Testis (tissue), 3 donors: ENCODE data around the gene ZNF99. TPM values are rescaled to one million over a fixed set of nuclear protein-coding genes. Genes with fewer than 3 reads are reported as not detected.
"Not testable (repeated sequence)": the region's sequence is repeated elsewhere in the genome, so short reads cannot be mapped to it uniquely, and the experiment has no call there.

ENCODE experiments used
- DNase-seq: peaks from one replicate; pipeline ENCODE4 v3.0.0-alpha.2; 2019
- H3K27ac ChIP-seq, 2 donors: fragments of 200-600 bp; sonication (generic); one replicate each; pipeline ENCODE4 v1.5.1; 2019
- H3K27me3 ChIP-seq: fragments of 200-600 bp; sonication (generic); one replicate; pipeline ENCODE4 v1.5.1; 2019
- H3K36me3 ChIP-seq: fragments of 200-600 bp; sonication (generic); one replicate; pipeline ENCODE4 v1.5.1; 2017; ENCODE audit warnings: low read depth; ENCODE audit errors: missing control alignments
- H3K4me1 ChIP-seq: fragments of 200-600 bp; sonication (generic); one replicate; pipeline ENCODE4 v1.5.1; 2019
- H3K4me3 ChIP-seq, 2 donors: fragments of 200-600 bp; sonication (generic); one replicate each; pipeline ENCODE4 v1.5.1; 2017 to 2019
- H3K9me3 ChIP-seq: fragments of 200-600 bp; sonication (generic); one replicate; pipeline ENCODE4 v1.5.1; 2017
- POLR2A ChIP-seq: fragments of 450-650 bp; IDR thresholded peaks from one replicate; pipeline ENCODE4 v1.6.1; 2017; ENCODE audit warnings: antibody characterized with exemption, mild to moderate bottlenecking, moderate library complexity
- WGBS, 2 donors: methylation state at CpG; one replicate each; pipeline ENCODE4 v1.1.5; 2018; 5-methylcytosine and 5-hydroxymethylcytosine counted together
- intact Hi-C: fragments of 100-400 bp; cut with DNase I; formaldehyde crosslinking; loops from one replicate; pipeline ENCODE4 v1.15.1; 2023; ENCODE audit warnings: low total_unique reads
- polyA plus RNA-seq: library from polyadenylated mRNA; stranded (reverse); fragments of 350-450 nt; fragmentation: Illumina TruSeq; extraction: RNeasy Lipid Tissue Mini Kit (QIAGEN cat#74804); gene quantifications from one replicate; pipeline ENCODE4 v1.2.3, GENCODE V29; 2014; ENCODE audit warnings: low read depth, low replicate concordance; ENCODE audit not compliant: insufficient read depth
- total RNA-seq, 2 donors: library from RNA; depleted of rRNA; stranded (reverse); fragments of >200 nt; gene quantifications; one replicate each; pipeline ENCODE4 v1.2.3, GENCODE V29; 2016
- TF ChIP-seq, protein P1 (sequence below), 3 experiments: fragments of 450-650 bp in 2 of 3; fragments of 200-600 bp in 1 of 3; sonication (generic) in 1 of 3; IDR thresholded peaks; one replicate each; pipeline ENCODE4 v1.5.1; 2016 to 2019; ENCODE audit warnings: antibody characterized with exemption in 3 of 3, mild to moderate bottlenecking in 2 of 3, moderate library complexity in 1 of 3

Gene ZNF99
- total and polyA plus RNA-seq, 3 donors from 2014 or later: 0.46 to 4.6 (median 3.0) TPM

DNA sequence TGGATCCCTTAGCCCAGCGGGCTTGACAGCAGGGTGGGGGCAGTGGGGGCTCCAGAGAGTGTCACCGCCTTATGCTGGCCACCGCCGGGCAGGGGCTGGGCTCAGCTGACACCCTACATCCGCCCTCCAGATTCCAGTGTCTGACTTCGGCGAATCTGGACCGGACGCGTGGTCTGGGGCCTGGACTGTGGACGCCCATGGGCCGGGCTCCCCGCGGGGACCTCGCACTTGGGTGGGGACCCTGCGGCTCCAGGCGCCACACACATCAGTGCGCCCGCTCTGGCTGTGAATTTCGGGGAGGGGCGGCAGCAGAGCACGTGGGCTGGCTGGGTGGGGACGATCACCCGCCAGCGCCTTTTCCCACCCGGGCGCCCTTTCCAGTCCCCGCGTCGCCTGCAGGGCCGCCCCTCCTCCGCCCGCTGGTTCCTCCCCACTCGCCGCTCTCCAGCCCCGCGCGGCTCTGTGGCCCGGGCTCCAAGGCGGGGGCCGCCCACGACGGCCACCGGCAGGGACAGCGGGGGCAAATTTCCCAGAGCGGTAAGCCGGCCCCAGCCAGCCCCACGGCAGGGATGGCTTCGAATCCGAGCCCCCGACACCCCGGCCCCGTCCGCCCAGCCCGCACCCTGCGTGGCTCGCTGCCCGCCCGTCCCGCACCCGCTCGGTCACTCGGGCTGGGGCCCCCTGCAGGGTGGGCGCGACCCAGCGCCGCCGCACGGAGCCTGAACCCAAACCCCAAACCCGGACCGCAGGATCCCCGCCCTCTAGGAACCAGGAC is 23.3 kb upstream of the ZNF99 start:
- Histone ChIP-seq H3K27me3 (no peaks in the 10 kb centered on the region), H3K27ac (no peak overlapping the region), H3K9me3 (no peaks in the 10 kb centered on the region), H3K4me1 (no peaks in the 10 kb centered on the region), H3K4me3 (peak overlapping the region; percentile 36 to 49), H3K36me3 (no peaks in the 10 kb centered on the region)
- DNase-seq: no peak
- intact Hi-C loops: no loop called here
- whole genome bisulfite sequencing, 2 donors: 5 to 7% methylated on average over 11 to 51 of the region's 72 CpGs
- TF ChIP-seq POLR2A: no peak
- TF ChIP-seq, protein P1, sequence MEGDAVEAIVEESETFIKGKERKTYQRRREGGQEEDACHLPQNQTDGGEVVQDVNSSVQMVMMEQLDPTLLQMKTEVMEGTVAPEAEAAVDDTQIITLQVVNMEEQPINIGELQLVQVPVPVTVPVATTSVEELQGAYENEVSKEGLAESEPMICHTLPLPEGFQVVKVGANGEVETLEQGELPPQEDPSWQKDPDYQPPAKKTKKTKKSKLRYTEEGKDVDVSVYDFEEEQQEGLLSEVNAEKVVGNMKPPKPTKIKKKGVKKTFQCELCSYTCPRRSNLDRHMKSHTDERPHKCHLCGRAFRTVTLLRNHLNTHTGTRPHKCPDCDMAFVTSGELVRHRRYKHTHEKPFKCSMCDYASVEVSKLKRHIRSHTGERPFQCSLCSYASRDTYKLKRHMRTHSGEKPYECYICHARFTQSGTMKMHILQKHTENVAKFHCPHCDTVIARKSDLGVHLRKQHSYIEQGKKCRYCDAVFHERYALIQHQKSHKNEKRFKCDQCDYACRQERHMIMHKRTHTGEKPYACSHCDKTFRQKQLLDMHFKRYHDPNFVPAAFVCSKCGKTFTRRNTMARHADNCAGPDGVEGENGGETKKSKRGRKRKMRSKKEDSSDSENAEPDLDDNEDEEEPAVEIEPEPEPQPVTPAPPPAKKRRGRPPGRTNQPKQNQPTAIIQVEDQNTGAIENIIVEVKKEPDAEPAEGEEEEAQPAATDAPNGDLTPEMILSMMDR (IDR thresholded peaks at IDR 0.05): no peak

DNA sequence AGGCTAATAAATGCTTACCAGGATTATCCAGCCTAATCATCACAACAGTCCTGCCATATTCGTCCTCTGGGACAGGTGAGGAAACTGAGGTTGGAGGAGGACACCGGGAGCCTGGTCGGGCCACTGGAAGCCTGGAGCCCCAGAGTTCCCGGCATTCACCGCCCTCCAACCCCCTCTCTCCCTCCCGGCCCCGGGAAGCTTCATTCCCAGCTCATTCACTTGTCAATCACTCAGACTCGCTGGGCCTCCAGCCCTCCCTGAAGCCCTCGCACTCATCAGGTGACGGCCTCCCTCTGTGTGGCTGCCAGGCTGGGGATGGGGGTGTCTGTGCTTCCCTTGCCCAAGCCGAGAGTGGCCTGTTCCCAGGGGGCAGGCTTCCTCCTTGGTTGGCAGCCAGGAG is 22.5 kb upstream of the ZNF99 start:
- H3K4me3 ChIP-seq: peak overlapping the region in 1 of 2 donors; percentile 49
- no peaks in the 10 kb centered on the region for H3K4me1 ChIP-seq
- TF ChIP-seq POLR2A: no peak
- TF ChIP-seq, protein P1 (IDR thresholded peaks at IDR 0.05): no peak
- H3K27me3 ChIP-seq: no peaks in the 10 kb centered on the region
- intact Hi-C loops: no loop called here
- no peak overlapping the region for H3K27ac ChIP-seq
- DNase-seq: peak; percentile 34
- H3K9me3 ChIP-seq: no peaks in the 10 kb centered on the region
- H3K36me3 ChIP-seq: no peaks in the 10 kb centered on the region
- 17 to 37% methylated on average over 5 to 9 of the region's 11 CpGs for WGBS, 2 donors

DNA sequence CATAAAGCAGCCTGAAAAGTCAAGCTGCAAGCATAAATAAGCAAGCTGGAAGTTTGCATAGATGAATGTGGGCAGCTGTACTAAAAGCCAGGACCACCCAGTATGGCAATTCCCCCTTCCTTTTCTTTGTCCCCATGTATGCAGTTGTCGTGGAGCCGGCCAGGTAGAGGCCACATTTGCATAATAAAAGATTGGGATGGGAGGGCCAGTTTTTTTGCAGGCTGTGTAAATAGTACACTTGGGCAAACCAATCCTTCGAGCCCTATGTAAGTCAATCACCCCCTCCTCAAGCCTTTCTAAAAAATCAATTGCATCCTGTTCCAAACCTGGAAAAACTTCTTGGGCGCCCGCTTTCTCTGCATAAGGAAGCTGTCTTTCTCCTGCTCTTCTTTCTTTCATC is 13.1 kb upstream of the ZNF99 start:
- no peaks in the 10 kb centered on the region for H3K9me3 ChIP-seq
- no peaks in the 10 kb centered on the region for H3K36me3 ChIP-seq
- intact Hi-C loops: no loop called here
- no peaks in the 10 kb centered on the region for H3K27me3 ChIP-seq
- WGBS, 2 donors: 43 to 59% methylated on average over 5 of the region's 5 CpGs
- no peak overlapping the region for H3K4me3 ChIP-seq
- DNase-seq: no peak
- H3K27ac ChIP-seq: no peak overlapping the region
- no peaks in the 10 kb centered on the region for H3K4me1 ChIP-seq
- TF ChIP-seq, protein P1 (IDR thresholded peaks at IDR 0.05): no peak
- TF ChIP-seq POLR2A: no peak

DNA sequence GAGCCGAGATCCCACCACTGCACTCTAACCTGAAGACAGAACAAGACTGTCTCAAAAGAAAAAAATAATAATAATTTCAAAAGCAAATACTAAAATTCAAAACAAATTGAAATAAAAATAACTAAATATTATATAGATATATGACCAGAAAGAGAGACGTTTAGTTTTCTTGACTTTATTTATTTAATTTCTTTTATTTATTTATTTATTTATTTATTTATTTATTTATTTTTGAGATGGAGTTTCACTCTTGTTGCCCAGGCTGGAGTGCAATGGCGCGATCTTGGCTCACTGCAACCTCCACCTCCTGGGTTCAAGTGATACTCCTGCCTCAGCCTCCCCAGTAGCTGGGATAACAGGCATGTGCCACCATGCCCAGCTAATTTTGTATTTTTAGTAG is 8.9 kb upstream of the ZNF99 start:
- H3K9me3 ChIP-seq, H3K4me1 ChIP-seq, H3K36me3 ChIP-seq, intact Hi-C loops, DNase-seq, H3K4me3 ChIP-seq, H3K27ac ChIP-seq, H3K27me3 ChIP-seq: not testable (repeated sequence)
- 94% methylated on average over 4 of the region's 4 CpGs for WGBS, 2 donors

DNA sequence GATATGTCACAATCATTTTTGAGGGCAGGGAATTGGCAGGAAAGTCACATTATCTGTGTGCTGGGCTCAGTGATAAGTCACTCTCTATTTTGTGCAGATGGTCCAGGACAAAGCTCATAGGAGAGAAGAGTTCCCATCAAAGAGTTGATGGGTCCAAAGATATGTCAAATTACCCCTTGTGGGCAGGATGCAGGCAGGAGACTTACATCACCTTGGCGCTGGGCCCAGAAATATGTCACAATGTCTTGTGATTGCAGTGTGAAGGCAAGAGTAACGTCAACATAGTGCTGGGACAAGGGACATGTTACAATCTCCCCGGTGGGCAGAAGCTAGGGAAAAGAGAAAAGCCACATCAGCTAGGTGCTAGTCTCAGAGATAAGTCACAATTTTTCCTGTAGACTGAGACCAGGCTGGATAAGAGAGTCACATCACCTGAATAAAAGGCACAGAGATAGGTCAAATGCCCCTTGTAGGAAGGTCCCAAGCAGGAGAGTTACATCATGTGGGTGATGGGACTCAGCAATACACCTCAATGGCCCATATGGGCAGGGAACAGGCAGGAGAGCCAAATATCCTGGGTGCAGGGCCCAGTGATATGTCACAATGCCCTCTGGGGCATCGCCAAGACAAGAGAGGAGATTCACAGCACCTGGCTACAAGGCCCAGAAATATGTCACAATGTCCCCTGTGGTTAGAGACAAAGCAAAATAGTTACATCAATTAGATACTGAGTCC is 47.9 kb downstream of the ZNF99 start:
- Histone ChIP-seq H3K27ac (no peak overlapping the region), H3K9me3 (no peaks in the 10 kb centered on the region), H3K4me3 (no peak overlapping the region), H3K36me3 (no peaks in the 10 kb centered on the region), H3K4me1 (no peaks in the 10 kb centered on the region), H3K27me3 (no peaks in the 10 kb centered on the region)
- intact Hi-C loops: no loop called here
- whole genome bisulfite sequencing, 2 donors: 77 to 80% methylated on average over 4 of the region's 4 CpGs
- DNase-seq: no peak
- TF ChIP-seq, protein P1 (IDR thresholded peaks at IDR 0.05): no peak
- no peak for TF ChIP-seq POLR2A
